GM23248 (cell line): Measurements from ENCODE around the gene PICALM.

Experiments
- EZH2 ChIP-seq: fragments of 200-600 bp; sonication (generic); IDR thresholded peaks from 2 replicates; pipeline ENCODE4 v1.6.1; 2018; ENCODE audit warnings: antibody characterized with exemption, mild to moderate bottlenecking; ENCODE audit not compliant: insufficient read depth, poor library complexity, severe bottlenecking
- EZH2phosphoT487 ChIP-seq: fragments of 200-600 bp; sonication (generic); IDR thresholded peaks from 2 replicates; pipeline ENCODE4 v1.6.1; 2018; ENCODE audit warnings: antibody characterized with exemption, moderate library complexity, mild to moderate bottlenecking, low read depth; ENCODE audit not compliant: insufficient read depth

DNA sequence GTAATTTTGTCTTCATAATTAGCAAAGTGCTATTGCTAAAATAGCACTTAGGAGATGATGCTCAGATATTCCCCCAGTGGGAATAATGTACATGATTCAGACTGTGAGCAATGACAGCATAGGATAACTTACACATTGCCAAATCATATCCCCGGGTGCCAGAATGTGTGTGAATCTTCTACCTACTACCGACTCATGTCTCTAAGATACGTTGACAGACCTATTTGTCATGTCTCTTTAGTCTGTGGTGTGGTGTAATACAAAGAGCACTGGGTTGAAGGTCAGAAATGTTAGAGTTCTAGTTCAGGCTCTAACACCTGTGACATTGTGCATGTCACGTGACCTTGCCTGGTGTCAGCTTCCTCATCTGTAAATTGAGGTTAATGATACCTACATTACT lies 31.0 kb upstream of the PICALM start:
- TF ChIP-seq EZH2phosphoT487 (no peak), EZH2 (no peak)
